ENCODE measurements around the gene TMEM220.

- TF ChIP-seq CTCF (IDR thresholded peaks at IDR 0.05) = no peak
- no peak for TF ChIP-seq POLR2A (IDR thresholded peaks at IDR 0.05)
Observed at GRCh38 chr17:10718547-10718946, 11.3 kb downstream of the TMEM220 start.
